ENCODE measurements around the gene MRPL23.

- TF ChIP-seq POLR2A (IDR thresholded peaks at IDR 0.05; ENCODE audit: low read length), result no peak
- TF ChIP-seq GATA1 (IDR thresholded peaks at IDR 0.05; ENCODE audit: low read depth, low read length), result no peak
Observed at GRCh38 chr11:1979607-1980006, 32.5 kb downstream of the MRPL23 start.

All from erythroblast (primary cell).